Measurements from ENCODE around the gene MEGF9.

The MEGF9 gene

DNA sequence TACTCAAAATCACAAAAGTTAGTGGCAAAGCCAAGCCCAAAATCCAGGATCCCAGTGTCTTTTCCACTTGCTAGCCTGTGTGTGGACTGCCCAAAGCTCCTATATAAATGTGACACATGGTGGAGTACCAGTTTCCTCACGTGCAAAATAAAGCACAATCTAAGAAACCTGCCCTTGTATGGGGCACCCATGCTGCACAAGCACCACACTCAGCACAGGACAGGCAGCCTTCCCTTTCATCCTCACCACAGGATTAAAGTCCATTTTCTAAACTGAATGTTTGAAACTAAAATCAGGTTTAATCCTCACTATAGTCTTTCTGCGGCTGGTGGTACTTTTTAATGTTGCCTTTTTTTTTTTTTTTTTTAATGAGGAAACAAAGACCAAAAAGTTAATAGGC lies 139.8 kb downstream of the MEGF9 start:
- H3K27me3 ChIP-seq (ENCODE audit: insufficient read depth, poor library complexity, severe bottlenecking), result no peaks in the 10 kb centered on the region
- no peak for DNase-seq (ENCODE audit: low read depth in 1 of 2, low spot score in 1 of 2)
- no peak for TF ChIP-seq SPI1 (IDR thresholded peaks at IDR 0.05; ENCODE audit: borderline replicate concordance, low read depth)
- TF ChIP-seq GABPA (IDR thresholded peaks at IDR 0.05; ENCODE audit: low read depth), result no peak
- TF ChIP-seq CTCF (IDR thresholded peaks at IDR 0.05; ENCODE audit: insufficient read depth, low read length), result no peak
- no peak for TF ChIP-seq POLR2AphosphoS5 (IDR thresholded peaks at IDR 0.05; ENCODE audit: low read depth)
- TF ChIP-seq REST (IDR thresholded peaks at IDR 0.05; ENCODE audit: insufficient replicate concordance, low read depth), result no peak
- no peak overlapping the region for H3K27ac ChIP-seq (replicated peaks)
- no peak overlapping the region for H3K4me3 ChIP-seq (replicated peaks; ENCODE audit: insufficient read depth, low read length)

GRCh38 chr9:120572472-120572871 lies 141.8 kb downstream of the MEGF9 start:
- no peak overlapping the region for H3K27ac ChIP-seq (replicated peaks)
- DNase-seq (ENCODE audit: low read depth in 1 of 2, low spot score in 1 of 2), result no peak

More at GRCh38 chr9:120572472-120572871, 141.8 kb downstream of the MEGF9 start:
- no peaks in the 10 kb centered on the region for H3K27me3 ChIP-seq (ENCODE audit: insufficient read depth, poor library complexity, severe bottlenecking)
- TF ChIP-seq REST (IDR thresholded peaks at IDR 0.05; ENCODE audit: insufficient replicate concordance, low read depth) (no peak), CTCF (IDR thresholded peaks at IDR 0.05; ENCODE audit: insufficient read depth, low read length) (no peak), SPI1 (IDR thresholded peaks at IDR 0.05; ENCODE audit: borderline replicate concordance, low read depth) (no peak), GABPA (IDR thresholded peaks at IDR 0.05; ENCODE audit: low read depth) (no peak), POLR2AphosphoS5 (IDR thresholded peaks at IDR 0.05; ENCODE audit: low read depth) (no peak)
- H3K4me3 ChIP-seq (replicated peaks; ENCODE audit: insufficient read depth, low read length), result no peak overlapping the region

All from HL-60 (cell line).